ENCODE measurements around the gene PARK7.
"Not testable (repeated sequence)": the region's sequence is repeated elsewhere in the genome, so short reads cannot be mapped to it uniquely, and the experiment has no call there.

PARK7 gene

DNA sequence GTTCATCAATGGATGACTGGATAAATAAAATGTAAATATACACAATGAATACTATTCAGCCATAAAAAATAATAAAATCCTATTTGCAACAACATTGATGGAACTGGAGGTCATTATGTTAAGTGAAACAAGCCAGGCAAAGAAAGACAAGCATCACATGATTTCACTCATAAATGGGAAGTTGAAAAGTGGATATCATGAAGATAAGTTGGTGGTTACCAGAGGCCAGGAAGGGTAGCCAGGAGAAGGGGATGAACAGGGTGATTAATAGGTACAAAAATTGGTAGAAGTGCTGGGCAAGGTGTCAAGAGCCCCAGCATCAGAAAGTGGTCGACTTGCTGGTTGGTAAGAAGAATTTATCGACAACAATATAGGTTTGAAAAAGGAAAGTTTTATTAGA is 1.3 kb upstream of the PARK7 start:
- Mint-ChIP-seq H3K27me3 (ENCODE audit: low read depth) (no peaks in the 10 kb centered on the region), H3K9me3 (no peaks in the 10 kb centered on the region), H3K4me1 (ENCODE audit: low read depth) (peaks cover 45% of the 10 kb centered on the region), H3K4me3 (peak overlapping the region; percentile 96), H3K27ac (peak overlapping the region; percentile 99), H3K36me3 (ENCODE audit: low read depth) (peaks cover 26% of the 10 kb centered on the region)
- DNase-seq (ENCODE audit: low spot score), result no peak

DNA sequence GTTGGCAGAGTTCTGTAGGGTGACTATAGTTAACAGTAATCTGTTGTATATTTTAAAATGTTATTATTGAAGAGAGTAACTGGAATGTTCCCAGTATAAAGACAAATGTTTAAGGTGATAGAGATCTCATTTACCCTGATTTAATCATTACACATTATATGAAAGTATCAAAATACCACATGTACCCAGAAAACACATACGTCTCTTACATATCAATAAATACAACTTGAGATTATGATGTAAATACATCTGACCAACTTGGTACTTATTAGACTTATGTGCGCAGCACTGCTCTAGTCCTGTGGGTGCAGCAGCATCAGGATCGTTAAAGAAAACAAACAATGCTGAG is 670 bp upstream of the PARK7 start:
- Mint-ChIP-seq H3K4me1 (ENCODE audit: low read depth) (peaks cover 45% of the 10 kb centered on the region), H3K9me3 (no peaks in the 10 kb centered on the region), H3K4me3 (peak overlapping the region; percentile 96), H3K27ac (peak overlapping the region; percentile 99), H3K27me3 (ENCODE audit: low read depth) (no peaks in the 10 kb centered on the region), H3K36me3 (ENCODE audit: low read depth) (peaks cover 31% of the 10 kb centered on the region)
- no peak for DNase-seq (ENCODE audit: low spot score)

DNA sequence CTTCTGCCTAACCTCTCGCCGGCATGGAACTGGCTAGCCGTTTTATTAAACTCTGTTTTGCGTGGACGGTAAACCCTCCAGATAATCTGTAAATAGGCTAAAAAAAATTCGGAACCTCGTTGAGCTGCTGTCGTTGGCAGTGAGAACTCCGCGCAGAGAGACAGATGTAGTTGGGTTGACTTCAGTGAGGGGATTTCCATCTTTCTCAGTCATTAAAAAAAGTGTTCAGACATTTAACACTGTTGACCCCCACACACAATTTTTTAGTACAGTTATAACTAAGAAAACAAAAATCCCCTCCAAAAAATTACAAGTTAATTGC is 464 bp downstream of the PARK7 start:
- no peaks in the 10 kb centered on the region for H3K27me3 Mint-ChIP-seq (ENCODE audit: low read depth)
- peak overlapping the region; percentile 96 for H3K4me3 Mint-ChIP-seq
- no peak for DNase-seq (ENCODE audit: low spot score)
- H3K27ac Mint-ChIP-seq, result peak overlapping the region; percentile 95
- H3K9me3 Mint-ChIP-seq, result no peaks in the 10 kb centered on the region
- peaks cover 45% of the 10 kb centered on the region for H3K4me1 Mint-ChIP-seq (ENCODE audit: low read depth)
- H3K36me3 Mint-ChIP-seq (ENCODE audit: low read depth), result peaks cover 40% of the 10 kb centered on the region

DNA sequence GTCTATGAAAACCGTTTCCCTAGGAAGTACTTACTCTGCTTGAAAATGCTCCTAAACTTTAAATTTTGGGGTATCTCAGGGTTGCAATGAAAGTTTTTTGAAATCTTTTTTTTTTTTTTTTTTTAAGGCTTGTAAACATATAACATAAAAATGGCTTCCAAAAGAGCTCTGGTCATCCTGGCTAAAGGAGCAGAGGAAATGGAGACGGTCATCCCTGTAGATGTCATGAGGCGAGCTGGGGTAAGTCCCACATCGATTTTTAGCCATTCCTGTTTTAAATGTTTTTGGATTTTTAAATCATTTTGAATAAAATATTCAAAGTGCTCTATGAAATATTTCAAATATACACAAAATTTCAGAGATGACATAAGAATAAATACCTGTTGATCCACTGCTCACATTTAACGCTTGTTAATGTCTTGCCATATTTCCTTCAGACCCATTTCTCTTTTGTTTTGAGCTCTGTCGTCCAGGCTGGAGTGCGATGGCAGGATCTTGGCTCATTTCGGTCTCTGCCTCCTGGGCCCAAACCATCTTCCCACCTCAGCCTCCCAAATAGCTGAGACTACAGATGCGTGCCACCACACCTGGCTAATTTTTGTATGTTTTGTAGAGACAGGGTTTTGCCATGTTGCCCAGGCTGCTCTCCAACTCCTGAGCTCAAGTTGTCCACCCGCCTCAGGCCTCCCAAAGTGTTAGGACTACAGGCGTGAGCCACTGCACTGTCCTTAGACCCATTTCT is 1.3 kb downstream of the PARK7 start:
- DNase-seq (ENCODE audit: low spot score), result no peak
- H3K27me3 Mint-ChIP-seq (ENCODE audit: low read depth), result no peaks in the 10 kb centered on the region
- H3K27ac Mint-ChIP-seq, result peak overlapping the region; percentile 95
- H3K36me3 Mint-ChIP-seq (ENCODE audit: low read depth), result peaks cover 43% of the 10 kb centered on the region
- peaks cover 46% of the 10 kb centered on the region for H3K4me1 Mint-ChIP-seq (ENCODE audit: low read depth)
- H3K4me3 Mint-ChIP-seq, result peak overlapping the region; percentile 96
- H3K9me3 Mint-ChIP-seq, result no peaks in the 10 kb centered on the region

DNA sequence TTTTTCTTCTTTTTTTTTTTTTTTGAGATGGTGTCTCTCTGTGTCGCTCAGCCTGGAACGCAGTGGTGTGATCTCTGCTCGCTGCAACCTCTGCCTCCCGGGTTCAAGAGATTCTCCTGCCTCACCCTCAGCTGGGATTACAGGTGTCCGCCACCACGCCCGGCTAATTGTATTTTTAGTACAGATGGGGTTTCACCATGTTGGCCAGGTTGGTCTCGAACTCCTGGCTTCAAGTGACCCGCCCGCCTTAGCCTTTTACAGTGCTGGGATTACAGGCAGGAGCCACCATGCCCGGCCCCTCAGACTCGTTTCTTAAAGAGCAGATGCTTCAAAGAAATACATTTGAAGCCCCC is 1.8 kb downstream of the PARK7 start:
- H3K4me3 Mint-ChIP-seq, result peak overlapping the region; percentile 96
- DNase-seq (ENCODE audit: low spot score); H3K9me3 Mint-ChIP-seq; H3K27me3 Mint-ChIP-seq (ENCODE audit: low read depth): not testable (repeated sequence)
- peaks cover 46% of the 10 kb centered on the region for H3K4me1 Mint-ChIP-seq (ENCODE audit: low read depth)
- H3K27ac Mint-ChIP-seq, result peak overlapping the region; percentile 85
- H3K36me3 Mint-ChIP-seq (ENCODE audit: low read depth), result peaks cover 43% of the 10 kb centered on the region

DNA sequence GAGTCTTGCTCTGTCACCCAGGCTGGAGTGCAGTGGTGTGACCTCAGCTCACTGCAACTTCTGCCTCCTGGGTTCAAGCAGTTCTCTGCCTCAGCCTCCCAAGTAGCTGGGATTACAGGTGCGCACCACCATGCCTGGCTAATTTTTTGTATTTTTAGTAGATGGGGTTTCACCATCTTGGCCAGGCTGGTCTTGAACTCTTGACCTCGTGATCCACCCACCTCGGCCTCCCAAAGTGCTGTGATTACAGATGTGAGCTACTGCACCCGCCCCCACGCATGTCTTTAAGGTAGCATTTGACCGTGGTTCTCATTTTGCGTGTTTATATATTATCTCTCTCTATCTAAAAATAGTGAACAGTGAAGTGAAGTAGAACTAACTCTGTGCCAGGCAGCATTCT is 2.3 kb downstream of the PARK7 start:
- not testable (repeated sequence) for H3K9me3 Mint-ChIP-seq; DNase-seq (ENCODE audit: low spot score); H3K27me3 Mint-ChIP-seq (ENCODE audit: low read depth)
- Mint-ChIP-seq H3K4me3 (peak overlapping the region; percentile 70), H3K27ac (peak overlapping the region; percentile 85), H3K4me1 (ENCODE audit: low read depth) (peaks cover 46% of the 10 kb centered on the region), H3K36me3 (ENCODE audit: low read depth) (peaks cover 45% of the 10 kb centered on the region)

DNA sequence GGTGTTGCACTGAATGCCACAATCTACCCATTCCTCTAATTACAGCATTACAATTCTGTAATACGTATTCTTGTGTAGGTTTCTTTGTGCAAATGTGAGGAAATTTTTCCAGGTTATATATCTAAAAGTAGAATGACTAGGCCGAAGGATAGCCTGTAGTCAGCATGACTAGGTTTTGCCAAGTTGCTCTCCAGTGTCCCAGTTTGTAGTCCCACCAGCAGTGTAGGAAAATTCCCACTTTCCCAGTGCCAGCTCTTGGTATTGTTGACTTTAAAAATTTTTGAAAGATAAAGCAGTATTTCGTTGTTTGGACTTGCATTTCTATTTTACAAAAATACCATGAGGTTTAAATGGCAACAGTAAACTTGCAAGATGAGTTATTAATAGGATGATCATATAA is 3.0 kb downstream of the PARK7 start:
- no peak for DNase-seq (ENCODE audit: low spot score)
- peak overlapping the region; percentile 70 for H3K4me3 Mint-ChIP-seq
- peaks cover 50% of the 10 kb centered on the region for H3K36me3 Mint-ChIP-seq (ENCODE audit: low read depth)
- no peaks in the 10 kb centered on the region for H3K27me3 Mint-ChIP-seq (ENCODE audit: low read depth)
- H3K27ac Mint-ChIP-seq, result peak overlapping the region; percentile 52
- H3K9me3 Mint-ChIP-seq, result no peaks in the 10 kb centered on the region
- peaks cover 43% of the 10 kb centered on the region for H3K4me1 Mint-ChIP-seq (ENCODE audit: low read depth)

DNA sequence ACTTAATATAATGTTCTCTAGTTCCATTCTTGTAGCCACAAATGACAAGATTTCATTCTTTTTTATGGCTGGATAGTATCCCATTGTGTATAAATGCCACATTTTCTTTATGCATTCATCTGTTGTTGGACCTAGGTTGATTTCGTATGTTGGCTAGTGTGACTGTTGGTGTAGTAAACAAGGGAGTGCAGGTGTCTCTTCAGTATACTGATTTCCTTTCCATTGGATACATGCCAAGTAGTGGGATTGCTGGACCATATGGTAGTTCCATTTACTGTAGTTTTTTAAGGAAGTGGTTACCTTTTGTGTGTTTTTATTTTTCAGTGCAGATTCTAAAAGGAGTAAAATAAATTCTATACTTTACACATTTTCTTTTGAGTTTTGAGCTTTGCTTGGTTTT is 5.7 kb downstream of the PARK7 start:
- peak overlapping the region; percentile 2 for H3K27ac Mint-ChIP-seq
- DNase-seq (ENCODE audit: low spot score), result no peak
- H3K4me1 Mint-ChIP-seq (ENCODE audit: low read depth), result peaks cover 37% of the 10 kb centered on the region
- no peaks in the 10 kb centered on the region for H3K9me3 Mint-ChIP-seq
- H3K27me3 Mint-ChIP-seq (ENCODE audit: low read depth), result no peaks in the 10 kb centered on the region
- H3K4me3 Mint-ChIP-seq, result no peak overlapping the region
- peaks cover 68% of the 10 kb centered on the region for H3K36me3 Mint-ChIP-seq (ENCODE audit: low read depth)

DNA sequence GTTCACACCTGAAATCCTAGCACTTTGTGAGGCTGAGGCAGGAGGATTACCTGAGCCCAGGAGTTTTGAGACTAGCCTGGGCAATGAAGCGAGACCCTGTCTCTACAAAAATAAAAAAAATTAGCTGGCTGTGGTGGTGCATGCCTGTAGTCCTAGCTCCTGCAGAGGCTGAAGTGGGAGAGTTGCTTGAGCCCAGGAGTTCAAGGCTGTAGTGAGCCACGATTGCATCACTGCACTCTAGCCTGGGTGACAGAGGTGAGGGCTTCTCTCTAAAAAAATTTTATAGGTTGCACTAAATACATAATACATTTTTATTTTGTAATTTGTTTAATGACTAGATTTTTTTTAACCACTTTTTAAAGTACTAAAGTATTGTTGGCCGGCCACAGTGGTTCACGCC is 6.1 kb downstream of the PARK7 start:
- Mint-ChIP-seq H3K4me1 (ENCODE audit: low read depth) (peaks cover 34% of the 10 kb centered on the region), H3K27me3 (ENCODE audit: low read depth) (no peaks in the 10 kb centered on the region), H3K27ac (no peak overlapping the region), H3K9me3 (no peaks in the 10 kb centered on the region), H3K4me3 (no peak overlapping the region), H3K36me3 (ENCODE audit: low read depth) (peaks cover 70% of the 10 kb centered on the region)
- DNase-seq (ENCODE audit: low spot score), result no peak

DNA sequence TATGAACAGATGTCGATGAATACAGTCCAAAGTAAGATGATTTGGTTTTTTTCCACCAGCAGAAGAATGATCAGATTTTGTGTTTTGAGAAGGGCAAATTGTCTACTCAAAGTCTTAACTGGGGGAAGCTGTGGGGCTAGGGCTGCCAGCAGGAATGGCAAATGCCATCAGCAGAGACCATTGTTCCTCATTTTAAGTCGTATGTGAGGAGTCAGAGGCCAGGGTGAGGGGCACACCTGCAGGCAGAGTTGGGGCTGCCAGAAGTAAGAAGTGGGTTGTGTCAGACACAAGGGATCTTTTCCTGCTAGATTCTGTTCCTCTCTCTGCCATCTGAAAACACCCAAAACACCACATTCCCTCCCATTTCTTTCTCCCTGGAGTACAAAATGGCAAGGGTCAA is 8.7 kb downstream of the PARK7 start:
- no peaks in the 10 kb centered on the region for H3K27me3 Mint-ChIP-seq (ENCODE audit: low read depth)
- no peak overlapping the region for H3K27ac Mint-ChIP-seq
- H3K36me3 Mint-ChIP-seq (ENCODE audit: low read depth), result peaks cover 57% of the 10 kb centered on the region

DNA sequence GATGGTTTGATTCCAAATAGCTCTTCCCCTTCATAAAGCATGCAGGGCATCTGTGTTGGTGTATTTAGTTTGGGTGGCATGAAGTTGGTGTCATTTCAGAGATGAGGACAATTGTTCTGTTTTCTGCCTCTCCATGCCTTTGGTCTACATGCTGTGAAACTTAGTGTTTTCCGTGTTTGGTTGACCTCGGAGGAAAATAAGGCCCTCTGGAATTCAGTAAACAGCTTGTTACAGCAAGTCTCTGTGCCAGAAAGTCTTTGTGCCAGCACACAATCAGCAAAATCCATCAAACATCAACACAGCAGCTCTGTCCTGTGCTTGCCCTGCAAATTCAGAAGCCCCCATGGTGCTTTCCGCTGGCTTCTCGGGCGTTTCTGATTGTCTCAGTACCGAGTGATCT is 9.5 kb downstream of the PARK7 start:
- DNase-seq (ENCODE audit: low spot score), result no peak
- no peaks in the 10 kb centered on the region for H3K9me3 Mint-ChIP-seq
- no peak overlapping the region for H3K27ac Mint-ChIP-seq
- no peaks in the 10 kb centered on the region for H3K27me3 Mint-ChIP-seq (ENCODE audit: low read depth)
- peaks cover 53% of the 10 kb centered on the region for H3K36me3 Mint-ChIP-seq (ENCODE audit: low read depth)
- peaks cover 9% of the 10 kb centered on the region for H3K4me1 Mint-ChIP-seq (ENCODE audit: low read depth)
- no peak overlapping the region for H3K4me3 Mint-ChIP-seq

More for the DNA sequence above, 8.7 kb downstream of the PARK7 start:
- DNase-seq (ENCODE audit: low spot score), result no peak
- Mint-ChIP-seq H3K9me3 (no peaks in the 10 kb centered on the region), H3K4me1 (ENCODE audit: low read depth) (peaks cover 14% of the 10 kb centered on the region), H3K4me3 (no peak overlapping the region)

DNA sequence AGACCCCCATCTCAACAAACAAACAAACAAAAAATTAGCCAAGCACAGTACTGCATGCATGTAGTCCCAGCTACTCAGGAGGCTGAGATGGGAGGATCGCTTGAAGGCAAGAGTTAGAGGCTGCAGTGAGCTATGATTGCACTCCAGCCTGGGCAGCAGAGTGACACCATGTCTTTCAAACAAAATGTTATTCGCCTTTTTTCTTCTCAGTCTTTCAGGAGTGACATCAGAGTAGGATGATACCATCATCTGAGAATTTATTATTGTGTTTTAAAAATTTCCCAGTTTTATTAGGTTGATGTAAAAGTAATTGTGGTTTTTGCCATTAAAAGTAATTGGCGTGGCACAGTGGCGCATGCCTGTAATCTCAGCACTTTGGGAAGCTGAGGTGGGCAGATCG is 10.8 kb downstream of the PARK7 start:
- H3K4me1 Mint-ChIP-seq (ENCODE audit: low read depth), result peaks cover under 1% of the 10 kb centered on the region

DNA sequence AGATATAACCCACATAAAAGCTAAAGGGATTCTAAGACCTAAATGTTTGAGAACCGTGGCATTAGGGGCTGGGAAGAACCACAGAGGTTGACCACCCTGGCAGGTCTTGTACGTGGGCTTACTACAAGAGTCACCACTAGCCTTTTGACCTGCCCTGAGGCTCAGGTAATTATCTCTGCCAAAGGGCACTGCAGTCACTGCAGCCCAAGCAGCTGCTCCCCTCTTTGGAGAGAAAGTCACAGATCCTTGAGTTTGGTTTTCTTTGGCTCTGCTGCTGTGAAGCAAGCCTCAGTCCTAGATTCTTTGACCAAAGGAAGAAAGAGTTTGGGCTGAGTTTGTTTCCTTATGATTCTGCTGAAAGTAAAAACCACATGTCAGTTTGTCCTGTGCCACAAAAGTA is 11.6 kb downstream of the PARK7 start:
- H3K27me3 Mint-ChIP-seq (ENCODE audit: low read depth), result no peaks in the 10 kb centered on the region
- H3K36me3 Mint-ChIP-seq (ENCODE audit: low read depth), result peaks cover 48% of the 10 kb centered on the region
- H3K27ac Mint-ChIP-seq, result no peak overlapping the region
- DNase-seq (ENCODE audit: low spot score), result no peak
- no peaks in the 10 kb centered on the region for H3K9me3 Mint-ChIP-seq
- no peak overlapping the region for H3K4me3 Mint-ChIP-seq
- H3K4me1 Mint-ChIP-seq (ENCODE audit: low read depth), result no peaks in the 10 kb centered on the region

More for the DNA sequence above, 10.8 kb downstream of the PARK7 start:
- H3K27ac Mint-ChIP-seq, result no peak overlapping the region
- peaks cover 45% of the 10 kb centered on the region for H3K36me3 Mint-ChIP-seq (ENCODE audit: low read depth)
- H3K9me3 Mint-ChIP-seq, result no peaks in the 10 kb centered on the region
- H3K4me3 Mint-ChIP-seq, result no peak overlapping the region
- H3K27me3 Mint-ChIP-seq (ENCODE audit: low read depth), result no peaks in the 10 kb centered on the region
- no peak for DNase-seq (ENCODE audit: low spot score)

DNA sequence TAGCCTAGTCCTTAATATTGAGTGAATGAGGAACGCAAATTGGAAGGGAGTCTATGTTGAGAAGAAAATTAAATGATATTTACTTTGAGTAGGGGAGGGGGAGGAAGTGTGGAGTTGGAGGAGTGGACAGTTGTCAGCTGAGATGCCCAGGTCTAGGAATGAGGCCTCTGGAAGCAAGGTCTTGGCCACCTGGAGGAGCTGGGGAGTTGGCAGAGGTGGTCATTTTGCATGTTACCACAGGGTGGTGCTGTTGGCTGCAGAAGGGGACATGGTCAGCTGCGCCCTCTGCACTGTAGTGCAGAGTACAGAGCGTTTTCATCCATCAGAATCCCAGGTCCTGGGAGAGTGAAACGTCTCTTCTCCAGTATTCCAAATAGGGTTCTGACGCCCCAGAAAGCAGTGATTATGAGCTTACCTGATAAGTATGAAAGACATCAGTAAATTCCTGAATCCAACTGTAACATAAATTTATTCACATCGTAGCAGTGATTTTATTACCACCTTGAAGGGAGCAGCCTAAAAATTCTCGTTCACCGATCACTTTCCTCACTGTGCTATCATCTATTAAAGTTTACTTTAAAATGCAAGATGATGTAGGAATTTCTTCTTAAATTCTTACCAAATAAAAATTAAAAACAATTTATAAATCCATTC is 13.8 kb downstream of the PARK7 start:
- H3K27me3 Mint-ChIP-seq (ENCODE audit: low read depth), result no peaks in the 10 kb centered on the region
- no peaks in the 10 kb centered on the region for H3K9me3 Mint-ChIP-seq
- DNase-seq (ENCODE audit: low spot score), result peak; percentile 15
- no peaks in the 10 kb centered on the region for H3K4me1 Mint-ChIP-seq (ENCODE audit: low read depth)
- H3K4me3 Mint-ChIP-seq, result no peak overlapping the region
- H3K36me3 Mint-ChIP-seq (ENCODE audit: low read depth), result peaks cover 42% of the 10 kb centered on the region
- no peak overlapping the region for H3K27ac Mint-ChIP-seq

DNA sequence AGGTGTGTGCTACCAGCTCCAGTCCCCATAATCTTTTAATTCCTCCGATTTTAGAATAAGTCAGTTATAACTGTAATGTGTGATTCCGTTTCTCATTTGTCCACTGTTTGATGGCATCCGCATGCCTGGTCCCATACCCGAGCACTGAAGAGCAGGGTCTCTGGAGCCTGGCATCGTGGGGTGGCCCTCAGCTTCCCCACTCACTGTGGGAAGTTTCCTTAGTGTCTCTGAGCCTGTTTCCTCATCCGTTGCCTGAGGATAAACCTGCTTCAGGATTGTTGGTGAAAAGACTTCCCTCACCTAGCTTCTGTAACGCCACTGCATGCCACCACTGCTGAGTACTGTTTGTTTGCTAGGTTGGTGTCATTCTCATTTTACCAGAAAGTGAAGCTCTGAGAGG is 19.5 kb downstream of the PARK7 start:
- H3K4me1 Mint-ChIP-seq (ENCODE audit: low read depth), result peaks cover 6% of the 10 kb centered on the region
- peaks cover 31% of the 10 kb centered on the region for H3K36me3 Mint-ChIP-seq (ENCODE audit: low read depth)
- no peak for DNase-seq (ENCODE audit: low spot score)
- no peak overlapping the region for H3K4me3 Mint-ChIP-seq
- no peak overlapping the region for H3K27ac Mint-ChIP-seq
- H3K9me3 Mint-ChIP-seq, result no peaks in the 10 kb centered on the region
- H3K27me3 Mint-ChIP-seq (ENCODE audit: low read depth), result no peaks in the 10 kb centered on the region
